Measurements from ENCODE around the gene CNIH3.

DNA sequence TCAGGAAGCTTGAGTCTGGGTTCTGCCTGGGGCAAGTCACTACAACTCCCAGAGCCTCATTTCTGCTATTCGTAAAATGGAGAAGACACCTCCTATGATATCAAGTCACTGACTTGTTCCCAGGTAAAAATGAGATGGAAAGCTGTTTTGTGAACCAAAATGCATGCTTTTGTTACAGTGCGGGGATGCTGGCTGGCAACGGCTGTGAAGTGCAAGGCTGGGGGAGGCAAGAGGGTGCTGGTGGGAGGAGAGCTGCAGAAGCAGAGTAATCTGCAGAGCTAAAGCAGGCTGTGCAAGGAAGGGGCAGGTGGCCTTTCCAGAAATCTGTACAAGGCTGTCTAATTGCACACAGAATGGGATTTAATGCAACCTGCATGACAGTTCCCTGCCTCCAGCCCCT, 150.9 kb downstream of the CNIH3 start:
- TF ChIP-seq, protein P1, sequence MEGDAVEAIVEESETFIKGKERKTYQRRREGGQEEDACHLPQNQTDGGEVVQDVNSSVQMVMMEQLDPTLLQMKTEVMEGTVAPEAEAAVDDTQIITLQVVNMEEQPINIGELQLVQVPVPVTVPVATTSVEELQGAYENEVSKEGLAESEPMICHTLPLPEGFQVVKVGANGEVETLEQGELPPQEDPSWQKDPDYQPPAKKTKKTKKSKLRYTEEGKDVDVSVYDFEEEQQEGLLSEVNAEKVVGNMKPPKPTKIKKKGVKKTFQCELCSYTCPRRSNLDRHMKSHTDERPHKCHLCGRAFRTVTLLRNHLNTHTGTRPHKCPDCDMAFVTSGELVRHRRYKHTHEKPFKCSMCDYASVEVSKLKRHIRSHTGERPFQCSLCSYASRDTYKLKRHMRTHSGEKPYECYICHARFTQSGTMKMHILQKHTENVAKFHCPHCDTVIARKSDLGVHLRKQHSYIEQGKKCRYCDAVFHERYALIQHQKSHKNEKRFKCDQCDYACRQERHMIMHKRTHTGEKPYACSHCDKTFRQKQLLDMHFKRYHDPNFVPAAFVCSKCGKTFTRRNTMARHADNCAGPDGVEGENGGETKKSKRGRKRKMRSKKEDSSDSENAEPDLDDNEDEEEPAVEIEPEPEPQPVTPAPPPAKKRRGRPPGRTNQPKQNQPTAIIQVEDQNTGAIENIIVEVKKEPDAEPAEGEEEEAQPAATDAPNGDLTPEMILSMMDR (IDR thresholded peaks at IDR 0.05) = no peak
- no peak for TF ChIP-seq EZH2 (IDR thresholded peaks at IDR 0.05)
- no peak for TF ChIP-seq EZH2phosphoT487 (IDR thresholded peaks at IDR 0.05)
